Liver (tissue), 9 donors: ENCODE measurements around the gene SLC38A6. TPM values are rescaled to one million over a fixed set of nuclear protein-coding genes. Genes with fewer than 3 reads are reported as not detected.

ENCODE experiments used
- DNase-seq: peaks from one replicate; pipeline ENCODE4 v3.0.0-alpha.2; 2017; ENCODE audit warnings: low spot score
- H3K27ac ChIP-seq, 2 donors: one replicate each; pipeline ENCODE4 v1.7.0; 2013; ENCODE audit warnings: inconsistent platforms in 2 of 2, low read length in 2 of 2, control low read depth in 1 of 2, low read depth in 1 of 2, mild to moderate bottlenecking in 1 of 2
- H3K27me3 ChIP-seq, 4 donors: one replicate each; pipeline versions ENCODE4 v1.6.1 to v1.7.0; 2013; ENCODE audit warnings: low read length in 3 of 4, inconsistent platforms in 1 of 4, mild to moderate bottlenecking in 1 of 4, moderate library complexity in 1 of 4; ENCODE audit not compliant: control insufficient read depth in 4 of 4, insufficient read depth in 4 of 4
- H3K36me3 ChIP-seq, 4 donors: one replicate each; pipeline versions ENCODE4 v1.6.1 to v1.7.0; 2013; ENCODE audit warnings: low read length in 3 of 4, mild to moderate bottlenecking in 3 of 4, low read depth in 1 of 4, moderate library complexity in 1 of 4; ENCODE audit not compliant: control insufficient read depth in 4 of 4, insufficient read depth in 3 of 4
- H3K4me1 ChIP-seq, 4 donors: one replicate each; pipeline versions ENCODE4 v1.6.1 to v1.7.0; 2013; ENCODE audit warnings: low read length in 3 of 4, mild to moderate bottlenecking in 3 of 4, moderate library complexity in 1 of 4; ENCODE audit not compliant: control insufficient read depth in 4 of 4, insufficient read depth in 4 of 4
- H3K4me3 ChIP-seq, 3 donors: one replicate each; pipeline versions ENCODE4 v1.6.1 to v1.7.0; 2013; ENCODE audit warnings: low read length in 3 of 3, control low read depth in 1 of 3, low read depth in 1 of 3, mild to moderate bottlenecking in 1 of 3
- H3K9ac ChIP-seq, 2 donors: one replicate each; pipeline ENCODE4 v1.7.0; 2013; ENCODE audit warnings: low read length in 2 of 2, mild to moderate bottlenecking in 2 of 2, moderate library complexity in 2 of 2, control low read depth in 1 of 2, low read depth in 1 of 2
- H3K9me3 ChIP-seq, 4 donors: one replicate each; pipeline versions ENCODE4 v1.6.1 to v1.7.0; 2013; ENCODE audit warnings: low read length in 3 of 4; ENCODE audit not compliant: control insufficient read depth in 4 of 4
- CTCF ChIP-seq: fragments of 150-350 bp; IDR thresholded peaks from 2 replicates; pipeline ENCODE4 v1.5.1; 2017; ENCODE audit warnings: improper control_type of control experiment, low read depth, low read length; ENCODE audit not compliant: missing input control
- EGR1 ChIP-seq, 2 donors: IDR thresholded peaks; 2 replicates each; pipeline ENCODE4 v1.6.1; 2016 to 2018; ENCODE audit warnings: antibody characterized with exemption in 2 of 2, low read depth in 2 of 2
- FOXA1 ChIP-seq: IDR thresholded peaks from 2 replicates; pipeline ENCODE4 v1.6.1; 2016; ENCODE audit warnings: antibody characterized with exemption
- FOXA2 ChIP-seq: IDR thresholded peaks from 2 replicates; pipeline ENCODE4 v1.6.1; 2016; ENCODE audit warnings: antibody characterized with exemption
- GABPA ChIP-seq, 2 donors: IDR thresholded peaks in 1 of 2; conservative IDR thresholded peaks in 1 of 2; 2 replicates each; pipeline ENCODE4 v1.6.1; 2016; ENCODE audit warnings: antibody characterized with exemption in 2 of 2, mild to moderate bottlenecking in 1 of 2, moderate library complexity in 1 of 2
- HNF4A ChIP-seq, 2 donors: conservative IDR thresholded peaks; 2 replicates each; pipeline ENCODE4 v1.6.1; 2016; ENCODE audit warnings: antibody characterized with exemption in 2 of 2, mild to moderate bottlenecking in 2 of 2
- HNF4G ChIP-seq: IDR thresholded peaks from 2 replicates; pipeline ENCODE4 v1.6.1; 2016; ENCODE audit warnings: antibody characterized with exemption
- JUND ChIP-seq, 2 donors: IDR thresholded peaks; 2 replicates each; pipeline ENCODE4 v1.6.1; 2016; ENCODE audit warnings: antibody characterized with exemption in 2 of 2
- MAX ChIP-seq: IDR thresholded peaks from 2 replicates; pipeline ENCODE4 v1.6.1; 2016; ENCODE audit warnings: antibody characterized with exemption
- NR2F2 ChIP-seq: IDR thresholded peaks from 2 replicates; pipeline ENCODE4 v1.6.1; 2016; ENCODE audit warnings: antibody characterized with exemption
- RAD21 ChIP-seq, 2 donors: IDR thresholded peaks; 2 replicates each; pipeline ENCODE4 v1.6.1; 2016; ENCODE audit warnings: antibody characterized with exemption in 2 of 2, mild to moderate bottlenecking in 2 of 2
- REST ChIP-seq: IDR thresholded peaks from 2 replicates; pipeline ENCODE4 v1.6.1; 2016; ENCODE audit warnings: antibody characterized with exemption, mild to moderate bottlenecking
- RXRA ChIP-seq, 2 donors: IDR thresholded peaks; 2 replicates each; pipeline ENCODE4 v1.6.1; 2017 to 2018; ENCODE audit warnings: antibody characterized with exemption in 2 of 2, mild to moderate bottlenecking in 1 of 2
- SP1 ChIP-seq: IDR thresholded peaks from 2 replicates; pipeline ENCODE4 v1.6.1; 2018; ENCODE audit warnings: antibody characterized with exemption, mild to moderate bottlenecking
- TAF1 ChIP-seq: conservative IDR thresholded peaks from 2 replicates; pipeline ENCODE4 v1.6.1; 2016; ENCODE audit warnings: antibody characterized with exemption, mild to moderate bottlenecking
- YY1 ChIP-seq: IDR thresholded peaks from 2 replicates; pipeline ENCODE4 v1.6.1; 2016; ENCODE audit warnings: antibody characterized with exemption, mild to moderate bottlenecking
- ZBTB33 ChIP-seq: IDR thresholded peaks from 2 replicates; pipeline ENCODE4 v1.6.1; 2016; ENCODE audit warnings: antibody characterized with exemption
- WGBS: extraction: QIAGEN DNeasy Blood & Tissue Kit; methylation state at CpG from one replicate; pipeline ENCODE4 v1.1.7; 2013; 5-methylcytosine and 5-hydroxymethylcytosine counted together
- polyA plus RNA-seq, 2 donors: library from polyadenylated mRNA; stranded (reverse) in 1 of 2; unstranded in 1 of 2; fragments of 200-250 nt in 1 of 2; fragments of >200 nt in 1 of 2; fragmentation: Nextera tagmentation in 1 of 2; extraction: Ambion mirVana in 1 of 2; gene quantifications; one replicate each; pipeline versions ENCODE4 v1.2.1 to v1.2.3, GENCODE V29; 2013 to 2015
- total RNA-seq, 2 donors: library from RNA; depleted of rRNA; stranded (reverse); fragments of >200 nt; gene quantifications; one replicate each; pipeline ENCODE4 v1.2.3, GENCODE V29; 2014
- donor health status: healthy.
- donor health status: healthy.
- donor health status: healthy.
- donor health status: healthy.
- donor health status: healthy.

Gene SLC38A6
- total and polyA plus RNA-seq, 4 donors: 2.6 to 10.6 (median 6.4) TPM

GRCh38 chr14:61051621-61052020 is 70.6 kb downstream of the SLC38A6 start (continued):
- no peak for TF ChIP-seq REST
- no peak for TF ChIP-seq SP1
- no peak for TF ChIP-seq HNF4G
- no peak for TF ChIP-seq MAX

GRCh38 chr14:61063461-61063860 is 82.4 kb downstream of the SLC38A6 start:
- no peaks in the 10 kb centered on the region for H3K9me3 ChIP-seq
- no peaks in the 10 kb centered on the region for H3K36me3 ChIP-seq
- H3K4me1 ChIP-seq: no peaks in the 10 kb centered on the region
- H3K27ac ChIP-seq: no peak overlapping the region
- TF ChIP-seq MAX (no peak), RAD21 (IDR thresholded peaks at IDR 0.05) (no peak), GABPA (IDR thresholded peaks at IDR 0.05 in 1 of 2, conservative IDR thresholded peaks at IDR 0.05 in 1 of 2) (no peak), RXRA (IDR thresholded peaks at IDR 0.05) (no peak), SP1 (no peak), FOXA2 (no peak), TAF1 (no peak), ZBTB33 (no peak), FOXA1 (no peak), EGR1 (IDR thresholded peaks at IDR 0.05; ENCODE audit: low read depth in 2 of 2) (no peak), YY1 (no peak), JUND (IDR thresholded peaks at IDR 0.05) (no peak), CTCF (no peak), HNF4A (conservative IDR thresholded peaks at IDR 0.05) (no peak), HNF4G (no peak), NR2F2 (no peak)
- DNase-seq: no peak
- H3K9ac ChIP-seq: no peak overlapping the region
- H3K4me3 ChIP-seq: no peak overlapping the region
- H3K27me3 ChIP-seq: no peaks in the 10 kb centered on the region
- WGBS: 98% methylated on average over 3 of the region's 3 CpGs
